ENCODE results near the gene CFAP58.

GRCh38 chr10:104430360-104430759, 76.7 kb downstream of the CFAP58 start:
- TF ChIP-seq POLR2A (IDR thresholded peaks at IDR 0.05) (no peak), CTCF (IDR thresholded peaks at IDR 0.05) (no peak)
